C4-2B (cell line): ENCODE measurements around the gene COMMD1.
"Not testable (repeated sequence)": the region's sequence is repeated elsewhere in the genome, so short reads cannot be mapped to it uniquely, and the experiment has no call there.

Experiments
- H3K27ac ChIP-seq: fragments of 450-650 bp; 2 replicates; pipeline ENCODE4 v1.5.1; 2017
- CTCF ChIP-seq: fragments of 450-650 bp; conservative IDR thresholded peaks from 2 replicates; pipeline ENCODE4 v1.5.1; 2017; ENCODE audit warnings: mild to moderate bottlenecking
- ZFX ChIP-seq: fragments of 450-650 bp; IDR thresholded peaks from 2 replicates; pipeline ENCODE4 v1.6.1; 2017

Gene COMMD1

DNA sequence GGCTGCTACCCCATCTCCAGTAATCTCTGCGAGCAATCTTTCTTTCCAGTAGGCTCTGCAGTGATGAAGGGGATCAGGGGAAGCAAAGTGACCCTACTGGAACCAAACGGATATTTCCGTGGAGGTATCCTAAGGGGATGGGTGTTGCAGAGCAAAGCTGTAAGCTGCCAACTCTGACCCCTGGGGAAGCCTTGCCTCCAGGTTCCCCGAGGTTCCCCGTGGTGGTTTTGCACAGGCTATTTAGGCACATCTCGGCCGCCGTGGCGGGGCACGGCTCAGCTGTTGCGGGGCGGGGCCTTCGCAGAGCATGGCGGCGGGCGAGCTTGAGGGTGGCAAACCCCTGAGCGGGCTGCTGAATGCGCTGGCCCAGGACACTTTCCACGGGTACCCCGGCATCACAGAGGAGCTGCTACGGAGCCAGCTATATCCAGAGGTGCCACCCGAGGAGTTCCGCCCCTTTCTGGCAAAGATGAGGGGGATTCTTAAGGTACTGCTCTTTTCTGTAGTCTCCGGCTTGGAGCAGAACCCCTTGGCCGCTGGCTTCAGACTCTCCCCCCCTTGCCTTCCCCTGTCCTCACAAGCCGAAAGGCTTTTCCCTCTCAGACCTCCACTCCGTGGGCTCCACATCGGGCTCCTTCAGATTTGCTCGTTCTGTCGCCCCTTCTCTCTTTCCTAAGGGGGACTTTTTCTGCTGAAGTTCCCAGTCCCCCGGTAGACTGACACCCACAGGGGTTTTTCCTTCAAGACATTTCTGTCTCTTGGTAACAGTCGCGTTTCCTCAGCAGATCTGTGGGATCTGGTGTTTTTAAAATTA is at the start of gene COMMD1:
TSS of gene COMMD1 (plus strand) at position 303 of the 814 bp plus-strand sequence. CDS start at position 308, 5 bp downstream.
- no peak for TF ChIP-seq ZFX
- no peak for TF ChIP-seq CTCF
- H3K27ac ChIP-seq: peak within 1 kb of the TSS; percentile 50

DNA sequence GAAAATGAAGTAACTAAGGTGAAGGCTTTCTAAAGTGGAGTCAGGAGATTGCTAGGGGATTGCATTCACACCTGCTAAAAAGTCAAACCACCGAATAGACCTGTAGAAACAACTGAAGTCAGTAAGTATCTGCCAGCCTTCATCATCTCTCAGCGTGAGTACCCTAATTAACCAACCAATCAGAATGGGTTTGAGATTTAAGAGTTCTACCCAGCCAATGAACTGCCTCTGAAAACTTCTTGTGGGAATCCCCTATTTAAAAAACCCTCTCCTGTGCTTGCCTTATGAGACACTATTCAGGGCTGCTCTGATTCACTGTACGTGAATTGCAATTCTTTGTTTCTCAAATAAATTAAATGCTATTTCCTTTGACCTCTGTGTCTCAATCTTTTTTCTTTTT is 48.2 kb upstream of the COMMD1 start:
- TF ChIP-seq ZFX (no peak), CTCF (no peak)
- no peak overlapping the region for H3K27ac ChIP-seq

DNA sequence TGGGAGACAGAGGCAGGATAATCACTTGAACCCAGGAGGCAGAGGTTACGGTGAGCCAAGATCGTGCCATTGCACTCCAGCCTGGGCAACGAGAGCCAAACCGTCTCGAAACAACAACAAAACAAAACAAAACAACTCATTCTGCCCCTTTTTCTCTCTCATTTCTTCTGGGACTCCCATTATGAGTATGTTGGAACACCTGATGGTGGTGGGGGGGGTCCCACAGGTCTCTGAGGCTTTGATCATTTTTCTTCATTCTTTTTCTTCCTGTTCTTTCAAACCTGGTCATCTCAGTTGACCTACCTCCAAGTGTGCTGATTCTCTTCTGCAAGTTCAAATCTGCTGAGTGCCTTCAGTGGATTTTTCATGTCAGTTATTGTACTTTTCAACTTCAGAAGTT is 43.4 kb upstream of the COMMD1 start:
- TF ChIP-seq ZFX (no peak), CTCF (no peak)
- no peak overlapping the region for H3K27ac ChIP-seq

- H3K27ac ChIP-seq: not testable (repeated sequence)
Measured at GRCh38 chr2:61866482-61867089, 38.9 kb upstream of the COMMD1 start.

DNA sequence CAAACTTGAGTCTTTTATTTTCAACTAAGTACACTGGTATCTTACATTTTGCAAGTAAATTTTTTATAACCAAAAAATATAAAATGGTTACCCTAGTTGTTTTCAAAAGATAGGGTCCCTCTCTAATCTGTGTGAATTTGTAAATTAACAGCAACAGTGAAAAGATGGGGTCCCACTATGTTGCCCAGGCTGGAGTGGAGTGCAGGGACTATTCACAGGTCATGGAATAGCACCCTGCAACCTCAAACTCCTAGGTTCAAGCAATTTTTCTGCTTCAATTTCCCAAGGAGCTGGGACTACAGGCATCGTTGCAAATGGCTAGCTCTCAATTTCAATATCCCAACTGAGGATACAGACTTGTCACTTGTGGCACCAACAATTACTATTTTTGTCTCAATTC is 29.1 kb upstream of the COMMD1 start:
- TF ChIP-seq CTCF (no peak), ZFX (no peak)
- no peak overlapping the region for H3K27ac ChIP-seq

GRCh38 chr2:61877571-61878245 is 27.8 kb upstream of the COMMD1 start:
- no peak overlapping the region for H3K27ac ChIP-seq
- TF ChIP-seq ZFX (no peak), CTCF (no peak)

DNA sequence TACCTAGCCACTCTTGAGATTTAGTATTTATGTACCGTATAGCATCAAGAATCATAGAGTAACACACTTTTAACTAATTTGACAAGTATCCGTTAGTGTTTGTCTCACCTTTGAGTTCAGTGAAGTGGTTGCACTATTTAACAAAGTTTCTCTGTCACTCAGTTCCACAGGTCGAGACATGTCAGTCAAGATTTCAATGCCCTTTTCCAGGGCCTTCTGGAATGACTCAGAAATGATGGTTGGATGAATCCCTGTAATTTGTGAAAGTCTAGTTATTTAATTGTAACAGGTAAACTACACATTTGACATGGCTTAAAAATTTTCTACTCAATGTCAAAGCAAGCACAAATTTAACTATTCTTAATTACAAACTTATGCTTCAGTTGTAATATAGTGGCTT is 26.7 kb upstream of the COMMD1 start:
- no peak for TF ChIP-seq ZFX
- no peak for TF ChIP-seq CTCF
- no peak overlapping the region for H3K27ac ChIP-seq

DNA sequence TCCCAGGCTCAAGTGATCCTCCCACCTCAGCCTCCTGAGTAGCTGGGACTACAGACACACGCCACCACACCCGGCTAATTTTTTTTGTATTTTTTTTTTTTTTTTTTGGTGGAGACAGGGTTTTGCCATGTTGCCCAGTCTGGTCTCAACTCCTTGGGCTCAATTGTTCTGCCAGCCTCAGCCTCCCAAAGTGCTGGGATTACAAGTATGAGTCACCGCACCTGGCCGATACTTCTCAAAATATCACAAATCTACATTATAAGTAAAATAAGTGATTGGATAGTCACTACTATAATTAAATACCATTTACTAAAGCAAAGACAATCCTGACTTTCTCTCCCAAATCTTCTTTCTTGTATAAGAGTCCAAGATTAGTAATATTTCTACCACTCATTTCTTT is 26.1 kb upstream of the COMMD1 start:
- H3K27ac ChIP-seq: not testable (repeated sequence)
